Effector memory CD8-positive, alpha-beta T cell (primary cell): ENCODE data around the gene GSTO1.
A peak's percentile ranks its signal among the peaks of the same experiment; 100 is the strongest.

Experiments used
- ATAC-seq: fragments of 150-1000 bp; cut with Tn5 transposase; replicated peaks from 2 replicates; pipeline ENCODE4 v1.10.0; 2021; ENCODE audit warnings: mild to moderate bottlenecking, moderate library complexity
- DNase-seq, 3 experiments: peaks; one replicate each; pipeline ENCODE4 v3.0.0; 2021
- H3K27ac Mint-ChIP-seq, 2 donors: one replicate each; pipeline ENCODE4 v1.8.0; 2022; ENCODE audit warnings: mild to moderate bottlenecking in 2 of 2, mixed read lengths in 2 of 2, moderate library complexity in 2 of 2
- H3K27me3 Mint-ChIP-seq, 2 donors: one replicate each; pipeline ENCODE4 v1.8.0; 2022; ENCODE audit warnings: mixed read lengths in 2 of 2
- H3K36me3 Mint-ChIP-seq: one replicate; pipeline ENCODE4 v1.8.0; 2022; ENCODE audit warnings: mild to moderate bottlenecking, moderate library complexity, mixed read lengths; ENCODE audit not compliant: insufficient read depth
- H3K4me1 Mint-ChIP-seq, 2 donors: one replicate each; pipeline ENCODE4 v1.8.0; 2022; ENCODE audit warnings: low read depth in 2 of 2, mixed read lengths in 2 of 2
- H3K4me3 Mint-ChIP-seq, 2 donors: one replicate each; pipeline ENCODE4 v1.8.0; 2022; ENCODE audit warnings: mild to moderate bottlenecking in 2 of 2, mixed read lengths in 2 of 2, moderate library complexity in 2 of 2
- H3K9me3 Mint-ChIP-seq, 2 donors: one replicate each; pipeline ENCODE4 v1.8.0; 2022; ENCODE audit warnings: mixed read lengths in 2 of 2

GSTO1 gene

DNA sequence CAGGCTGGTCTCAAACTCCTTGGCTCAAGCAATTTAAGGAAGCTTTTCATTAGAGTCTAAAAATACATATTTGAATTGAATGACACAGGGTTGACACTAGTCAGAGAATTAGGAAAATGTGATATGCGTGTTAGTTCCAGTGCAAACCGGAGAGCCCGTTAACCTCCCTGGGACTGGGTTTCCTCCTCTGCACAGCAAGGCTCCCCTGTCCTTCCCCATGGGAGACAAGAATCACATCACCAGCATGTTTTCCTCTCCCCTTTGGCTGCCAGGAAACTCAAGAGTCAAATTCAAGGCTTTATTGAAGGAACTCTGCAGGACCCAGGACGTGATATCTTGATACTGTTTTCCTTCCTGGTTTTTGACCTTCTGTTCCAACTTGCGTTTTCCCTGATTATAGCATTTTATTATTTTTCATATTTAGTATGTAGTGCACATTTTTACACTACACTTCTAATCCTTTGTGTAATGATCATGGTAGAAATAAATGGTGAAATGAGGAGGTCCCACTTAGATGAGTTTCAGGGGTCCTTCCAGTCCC is 39.2 kb downstream of the GSTO1 start:
- DNase-seq, result no peak
- ATAC-seq, result no peak
- H3K4me1 Mint-ChIP-seq, result peaks cover 4 to 7% of the 10 kb centered on the region in 2 donors
- H3K36me3 Mint-ChIP-seq, result peaks cover 7% of the 10 kb centered on the region
- peaks cover 21 to 37% of the 10 kb centered on the region in 2 donors for H3K27me3 Mint-ChIP-seq
- no peaks in the 10 kb centered on the region for H3K9me3 Mint-ChIP-seq
- no peak overlapping the region for H3K27ac Mint-ChIP-seq
- no peak overlapping the region for H3K4me3 Mint-ChIP-seq

GRCh38 chr10:104296687-104297436 is 42.2 kb downstream of the GSTO1 start:
- Mint-ChIP-seq H3K4me3 (no peak overlapping the region), H3K27ac (no peak overlapping the region), H3K36me3 (peaks cover 16% of the 10 kb centered on the region), H3K4me1 (peaks cover 8 to 10% of the 10 kb centered on the region in 2 donors), H3K9me3 (no peaks in the 10 kb centered on the region), H3K27me3 (peaks cover 7 to 8% of the 10 kb centered on the region in 2 donors)
- no peak for ATAC-seq
- DNase-seq, result no peak

- no peak overlapping the region for H3K27ac Mint-ChIP-seq
- H3K4me1 Mint-ChIP-seq, result peaks cover 9 to 15% of the 10 kb centered on the region in 2 donors
- ATAC-seq (peak; percentile 66), DNase-seq (no peak)
- H3K36me3 Mint-ChIP-seq, result peaks cover 22% of the 10 kb centered on the region
- H3K9me3 Mint-ChIP-seq, result no peaks in the 10 kb centered on the region
- H3K4me3 Mint-ChIP-seq, result no peak overlapping the region
- H3K27me3 Mint-ChIP-seq, result peaks cover 7 to 8% of the 10 kb centered on the region in 2 donors
Measured at GRCh38 chr10:104297697-104298660, 43.3 kb downstream of the GSTO1 start.

- H3K36me3 Mint-ChIP-seq, result peaks cover 25% of the 10 kb centered on the region
- H3K27ac Mint-ChIP-seq, result no peak overlapping the region
- peaks cover 7 to 8% of the 10 kb centered on the region in 2 donors for H3K27me3 Mint-ChIP-seq
- ATAC-seq (no peak), DNase-seq (no peak)
- no peak overlapping the region for H3K4me3 Mint-ChIP-seq
- H3K4me1 Mint-ChIP-seq, result peaks cover 22 to 26% of the 10 kb centered on the region in 2 donors
- peaks cover 0 to 2% of the 10 kb centered on the region in 2 donors for H3K9me3 Mint-ChIP-seq
Measured at GRCh38 chr10:104299031-104299904, 44.6 kb downstream of the GSTO1 start.

GRCh38 chr10:104300002-104300735 is 45.5 kb downstream of the GSTO1 start:
- no peak for ATAC-seq
- Mint-ChIP-seq H3K9me3 (peaks cover 0 to 2% of the 10 kb centered on the region in 2 donors), H3K27me3 (peaks cover 6 to 7% of the 10 kb centered on the region in 2 donors), H3K4me1 (peaks cover 31 to 35% of the 10 kb centered on the region in 2 donors), H3K27ac (no peak overlapping the region), H3K4me3 (peak overlapping the region in 1 of 2 donors; percentile 51), H3K36me3 (peaks cover 32% of the 10 kb centered on the region)
- DNase-seq, result no peak

DNA sequence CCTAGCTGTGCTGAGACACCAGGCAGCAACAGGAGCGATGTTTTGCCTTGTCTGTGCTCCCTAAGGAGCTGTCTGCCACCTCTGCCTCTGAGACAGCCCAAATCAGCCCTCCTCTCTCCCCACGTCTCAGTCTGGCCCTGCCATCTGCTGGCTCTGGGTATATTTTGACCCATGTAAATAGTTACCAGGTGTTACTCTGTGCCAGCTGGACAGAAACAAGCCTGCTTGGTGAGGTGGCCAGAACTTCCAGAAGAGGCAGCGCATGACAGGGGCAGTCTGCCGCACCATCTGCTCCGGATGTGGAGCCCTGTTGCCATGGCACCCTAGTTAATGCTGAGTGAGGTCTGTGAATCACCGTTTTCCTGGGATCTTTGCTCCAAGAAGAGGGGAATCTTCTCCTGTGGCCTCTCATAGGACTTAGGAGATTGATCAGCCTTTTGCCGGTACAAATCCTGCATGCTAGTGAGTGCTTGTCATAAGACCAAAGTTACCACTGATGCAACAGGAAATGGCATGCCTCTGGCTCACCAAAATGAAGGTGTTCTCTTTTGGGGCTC is 46.1 kb downstream of the GSTO1 start:
- peak overlapping the region; percentile 51 to 53 for H3K4me3 Mint-ChIP-seq
- H3K27ac Mint-ChIP-seq, result peak overlapping the region; percentile 71 to 74
- ATAC-seq, result peak; percentile 17
- peaks cover 38% of the 10 kb centered on the region for H3K36me3 Mint-ChIP-seq
- peaks cover 0 to 2% of the 10 kb centered on the region in 2 donors for H3K9me3 Mint-ChIP-seq
- peaks cover 37 to 41% of the 10 kb centered on the region in 2 donors for H3K4me1 Mint-ChIP-seq
- DNase-seq, result no peak
- peaks cover 0 to 7% of the 10 kb centered on the region in 2 donors for H3K27me3 Mint-ChIP-seq

DNA sequence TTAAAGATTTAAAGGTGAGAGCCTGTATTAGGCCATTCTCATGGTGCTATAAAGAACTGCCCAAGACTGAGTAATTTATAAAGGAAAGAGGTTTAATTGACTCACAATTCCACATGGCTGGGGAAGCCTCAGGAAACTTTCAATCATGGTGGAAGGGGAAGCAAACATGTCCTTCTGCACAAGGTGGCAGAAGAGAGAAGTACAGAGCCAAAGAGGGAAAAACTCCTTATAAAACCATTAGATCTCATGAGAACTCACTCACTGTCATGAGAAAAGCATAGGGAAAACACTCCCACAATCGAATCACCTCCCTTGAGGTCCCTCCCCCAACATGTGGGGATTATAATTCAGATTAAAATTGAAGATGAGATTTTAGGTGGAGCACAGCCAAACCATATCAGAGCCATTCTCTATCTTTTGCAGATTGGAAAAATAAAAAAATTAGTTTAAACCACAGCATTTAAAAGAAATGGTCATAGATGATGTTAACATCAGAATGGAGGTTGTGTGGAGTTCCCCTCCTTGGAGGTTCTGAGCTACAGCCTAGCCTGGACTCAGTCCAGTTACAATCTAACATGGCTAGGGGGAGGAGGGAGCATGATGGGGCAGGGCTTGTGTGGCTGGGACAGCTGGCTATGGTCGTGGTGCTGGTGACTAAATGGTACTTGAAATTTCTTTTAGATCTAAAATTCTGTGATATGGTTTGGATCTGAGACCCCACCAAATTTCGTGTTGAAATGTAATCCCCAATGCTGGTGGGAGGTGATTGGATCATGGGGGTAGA is 47.4 kb downstream of the GSTO1 start:
- peaks cover 0 to 7% of the 10 kb centered on the region in 2 donors for H3K27me3 Mint-ChIP-seq
- DNase-seq (no peak), ATAC-seq (no peak)
- H3K36me3 Mint-ChIP-seq, result peaks cover 47% of the 10 kb centered on the region
- peak overlapping the region in 1 of 2 donors; percentile 49 for H3K27ac Mint-ChIP-seq
- H3K4me1 Mint-ChIP-seq, result peaks cover 48 to 52% of the 10 kb centered on the region in 2 donors
- H3K4me3 Mint-ChIP-seq, result peak overlapping the region in 1 of 2 donors; percentile 19
- peaks cover 0 to 2% of the 10 kb centered on the region in 2 donors for H3K9me3 Mint-ChIP-seq

- H3K4me1 Mint-ChIP-seq, result peaks cover 65 to 68% of the 10 kb centered on the region in 2 donors
- H3K27me3 Mint-ChIP-seq, result peaks cover 0 to 7% of the 10 kb centered on the region in 2 donors
- H3K4me3 Mint-ChIP-seq, result peak overlapping the region; percentile 51 to 62
- ATAC-seq (peak; percentile 79), DNase-seq (peak; percentile 37 to 41 (median 38))
- peaks cover 63% of the 10 kb centered on the region for H3K36me3 Mint-ChIP-seq
- peaks cover 0 to 2% of the 10 kb centered on the region in 2 donors for H3K9me3 Mint-ChIP-seq
- H3K27ac Mint-ChIP-seq, result peak overlapping the region; percentile 56 to 58
Measured at GRCh38 chr10:104303594-104304355, 49.1 kb downstream of the GSTO1 start.

- no peak for ATAC-seq
- Mint-ChIP-seq H3K4me1 (peaks cover 70 to 71% of the 10 kb centered on the region in 2 donors), H3K36me3 (peaks cover 63% of the 10 kb centered on the region), H3K27me3 (peaks cover 0 to 2% of the 10 kb centered on the region in 2 donors), H3K4me3 (peak overlapping the region; percentile 44 to 55), H3K9me3 (peaks cover 0 to 2% of the 10 kb centered on the region in 2 donors), H3K27ac (peak overlapping the region; percentile 58 to 84)
- no peak for DNase-seq
Measured at GRCh38 chr10:104304356-104304745, 49.7 kb downstream of the GSTO1 start.

- Mint-ChIP-seq H3K27ac (peak overlapping the region; percentile 84), H3K4me1 (peaks cover 70 to 77% of the 10 kb centered on the region in 2 donors), H3K4me3 (peak overlapping the region; percentile 44 to 55), H3K36me3 (peaks cover 68% of the 10 kb centered on the region), H3K27me3 (no peaks in the 10 kb centered on the region), H3K9me3 (peaks cover 0 to 2% of the 10 kb centered on the region in 2 donors)
- ATAC-seq (no peak), DNase-seq (no peak)
Measured at GRCh38 chr10:104304927-104305326, 50.2 kb downstream of the GSTO1 start.
